Measurements from ENCODE around the gene IL2RA.

IL2RA gene

GRCh38 chr10:6030217-6030616 lies 31.9 kb downstream of the IL2RA start:
- no peaks in the 10 kb centered on the region for H3K27me3 ChIP-seq (ENCODE audit: control insufficient read depth, insufficient read depth, low read length)

GRCh38 chr10:6027929-6028328 lies 34.2 kb downstream of the IL2RA start:
- Histone ChIP-seq H3K36me3 (ENCODE audit: control insufficient read depth, low read depth, low read length) (no peaks in the 10 kb centered on the region), H3K4me3 (ENCODE audit: low read length) (no peak overlapping the region), H3K4me1 (ENCODE audit: control insufficient read depth, low read depth, low read length) (no peaks in the 10 kb centered on the region), H3K9ac (ENCODE audit: low read length) (no peak overlapping the region), H3K9me3 (ENCODE audit: control insufficient read depth, low read depth, low read length) (peaks cover 11% of the 10 kb centered on the region), H3K27me3 (ENCODE audit: control insufficient read depth, insufficient read depth, low read length) (no peaks in the 10 kb centered on the region), H3K27ac (ENCODE audit: low read length) (no peak overlapping the region)

More at GRCh38 chr10:6030217-6030616, 31.9 kb downstream of the IL2RA start:
- Histone ChIP-seq H3K36me3 (ENCODE audit: control insufficient read depth, low read depth, low read length) (no peaks in the 10 kb centered on the region), H3K9ac (ENCODE audit: low read length) (no peak overlapping the region), H3K4me1 (ENCODE audit: control insufficient read depth, low read depth, low read length) (no peaks in the 10 kb centered on the region), H3K4me3 (ENCODE audit: low read length) (no peak overlapping the region), H3K9me3 (ENCODE audit: control insufficient read depth, low read depth, low read length) (peaks cover 11% of the 10 kb centered on the region), H3K27ac (ENCODE audit: low read length) (no peak overlapping the region)

- no peaks in the 10 kb centered on the region for H3K4me1 ChIP-seq (ENCODE audit: control insufficient read depth, low read depth, low read length)
- no peaks in the 10 kb centered on the region for H3K36me3 ChIP-seq (ENCODE audit: control insufficient read depth, low read depth, low read length)
Observed at GRCh38 chr10:6025683-6026255, 36.4 kb downstream of the IL2RA start.

GRCh38 chr10:6024334-6024682 lies 37.9 kb downstream of the IL2RA start:
- H3K9ac ChIP-seq (ENCODE audit: low read length) = no peak overlapping the region
- H3K27ac ChIP-seq (ENCODE audit: low read length) = no peak overlapping the region
- H3K27me3 ChIP-seq (ENCODE audit: control insufficient read depth, insufficient read depth, low read length) = no peaks in the 10 kb centered on the region
- H3K9me3 ChIP-seq (ENCODE audit: control insufficient read depth, low read depth, low read length) = no peaks in the 10 kb centered on the region
- H3K4me1 ChIP-seq (ENCODE audit: control insufficient read depth, low read depth, low read length) = no peaks in the 10 kb centered on the region
- H3K4me3 ChIP-seq (ENCODE audit: low read length) = no peak overlapping the region
- H3K36me3 ChIP-seq (ENCODE audit: control insufficient read depth, low read depth, low read length) = no peaks in the 10 kb centered on the region

More at GRCh38 chr10:6025683-6026255, 36.4 kb downstream of the IL2RA start:
- H3K9ac ChIP-seq (ENCODE audit: low read length) = no peak overlapping the region
- peaks cover 7% of the 10 kb centered on the region for H3K9me3 ChIP-seq (ENCODE audit: control insufficient read depth, low read depth, low read length)
- H3K27me3 ChIP-seq (ENCODE audit: control insufficient read depth, insufficient read depth, low read length) = no peaks in the 10 kb centered on the region
- H3K4me3 ChIP-seq (ENCODE audit: low read length) = no peak overlapping the region
- H3K27ac ChIP-seq (ENCODE audit: low read length) = no peak overlapping the region

GRCh38 chr10:6023661-6024333 lies 38.4 kb downstream of the IL2RA start:
- H3K4me1 ChIP-seq (ENCODE audit: control insufficient read depth, low read depth, low read length) = no peaks in the 10 kb centered on the region
- no peak overlapping the region for H3K4me3 ChIP-seq (ENCODE audit: low read length)
- H3K9me3 ChIP-seq (ENCODE audit: control insufficient read depth, low read depth, low read length) = no peaks in the 10 kb centered on the region
- no peaks in the 10 kb centered on the region for H3K27me3 ChIP-seq (ENCODE audit: control insufficient read depth, insufficient read depth, low read length)
- H3K27ac ChIP-seq (ENCODE audit: low read length) = no peak overlapping the region
- no peak overlapping the region for H3K9ac ChIP-seq (ENCODE audit: low read length)
- no peaks in the 10 kb centered on the region for H3K36me3 ChIP-seq (ENCODE audit: control insufficient read depth, low read depth, low read length)

GRCh38 chr10:6022660-6023059 lies 39.5 kb downstream of the IL2RA start:
- Histone ChIP-seq H3K9ac (ENCODE audit: low read length) (no peak overlapping the region), H3K9me3 (ENCODE audit: control insufficient read depth, low read depth, low read length) (no peaks in the 10 kb centered on the region), H3K36me3 (ENCODE audit: control insufficient read depth, low read depth, low read length) (no peaks in the 10 kb centered on the region)

GRCh38 chr10:6020826-6021225 lies 41.3 kb downstream of the IL2RA start:
- H3K9me3 ChIP-seq (ENCODE audit: control insufficient read depth, low read depth, low read length) = no peaks in the 10 kb centered on the region
- no peaks in the 10 kb centered on the region for H3K4me1 ChIP-seq (ENCODE audit: control insufficient read depth, low read depth, low read length)
- H3K27ac ChIP-seq (ENCODE audit: low read length) = no peak overlapping the region
- no peaks in the 10 kb centered on the region for H3K36me3 ChIP-seq (ENCODE audit: control insufficient read depth, low read depth, low read length)
- H3K4me3 ChIP-seq (ENCODE audit: low read length) = no peak overlapping the region
- H3K9ac ChIP-seq (ENCODE audit: low read length) = no peak overlapping the region
- H3K27me3 ChIP-seq (ENCODE audit: control insufficient read depth, insufficient read depth, low read length) = no peaks in the 10 kb centered on the region

More at GRCh38 chr10:6022660-6023059, 39.5 kb downstream of the IL2RA start:
- H3K4me3 ChIP-seq (ENCODE audit: low read length) = no peak overlapping the region
- H3K4me1 ChIP-seq (ENCODE audit: control insufficient read depth, low read depth, low read length) = no peaks in the 10 kb centered on the region
- H3K27ac ChIP-seq (ENCODE audit: low read length) = no peak overlapping the region
- no peaks in the 10 kb centered on the region for H3K27me3 ChIP-seq (ENCODE audit: control insufficient read depth, insufficient read depth, low read length)

- Histone ChIP-seq H3K27ac (ENCODE audit: low read length) (no peak overlapping the region), H3K36me3 (ENCODE audit: control insufficient read depth, low read depth, low read length) (no peaks in the 10 kb centered on the region), H3K27me3 (ENCODE audit: control insufficient read depth, insufficient read depth, low read length) (no peaks in the 10 kb centered on the region), H3K9me3 (ENCODE audit: control insufficient read depth, low read depth, low read length) (no peaks in the 10 kb centered on the region), H3K4me3 (ENCODE audit: low read length) (no peak overlapping the region), H3K4me1 (ENCODE audit: control insufficient read depth, low read depth, low read length) (no peaks in the 10 kb centered on the region), H3K9ac (ENCODE audit: low read length) (no peak overlapping the region)
Observed at GRCh38 chr10:6019796-6020195, 42.4 kb downstream of the IL2RA start.

GRCh38 chr10:6019010-6019782 lies 43.0 kb downstream of the IL2RA start:
- H3K9ac ChIP-seq (ENCODE audit: low read length) = no peak overlapping the region
- H3K9me3 ChIP-seq (ENCODE audit: control insufficient read depth, low read depth, low read length) = no peaks in the 10 kb centered on the region
- H3K4me3 ChIP-seq (ENCODE audit: low read length) = no peak overlapping the region
- H3K4me1 ChIP-seq (ENCODE audit: control insufficient read depth, low read depth, low read length) = no peaks in the 10 kb centered on the region
- no peaks in the 10 kb centered on the region for H3K27me3 ChIP-seq (ENCODE audit: control insufficient read depth, insufficient read depth, low read length)
- H3K36me3 ChIP-seq (ENCODE audit: control insufficient read depth, low read depth, low read length) = no peaks in the 10 kb centered on the region
- no peak overlapping the region for H3K27ac ChIP-seq (ENCODE audit: low read length)

GRCh38 chr10:6018422-6018821 lies 43.7 kb downstream of the IL2RA start:
- H3K4me1 ChIP-seq (ENCODE audit: control insufficient read depth, low read depth, low read length) = no peaks in the 10 kb centered on the region
- H3K4me3 ChIP-seq (ENCODE audit: low read length) = no peak overlapping the region
- H3K9me3 ChIP-seq (ENCODE audit: control insufficient read depth, low read depth, low read length) = no peaks in the 10 kb centered on the region
- H3K27ac ChIP-seq (ENCODE audit: low read length) = no peak overlapping the region
- H3K36me3 ChIP-seq (ENCODE audit: control insufficient read depth, low read depth, low read length) = no peaks in the 10 kb centered on the region
- H3K27me3 ChIP-seq (ENCODE audit: control insufficient read depth, insufficient read depth, low read length) = no peaks in the 10 kb centered on the region
- H3K9ac ChIP-seq (ENCODE audit: low read length) = no peak overlapping the region

- Histone ChIP-seq H3K9ac (ENCODE audit: low read length) (no peak overlapping the region), H3K27me3 (ENCODE audit: control insufficient read depth, insufficient read depth, low read length) (no peaks in the 10 kb centered on the region), H3K4me1 (ENCODE audit: control insufficient read depth, low read depth, low read length) (no peaks in the 10 kb centered on the region), H3K9me3 (ENCODE audit: control insufficient read depth, low read depth, low read length) (no peaks in the 10 kb centered on the region), H3K4me3 (ENCODE audit: low read length) (no peak overlapping the region), H3K27ac (ENCODE audit: low read length) (no peak overlapping the region), H3K36me3 (ENCODE audit: control insufficient read depth, low read depth, low read length) (no peaks in the 10 kb centered on the region)
Observed at GRCh38 chr10:6017781-6018354, 44.3 kb downstream of the IL2RA start.

All from iPS-18a (cell line).